Measurements from ENCODE around the gene KIR3DL3.
A peak's percentile ranks its signal among the peaks of the same experiment; 100 is the strongest.
"Not testable (repeated sequence)": the region's sequence is repeated elsewhere in the genome, so short reads cannot be mapped to it uniquely, and the experiment has no call there.

KIR3DL3 gene

DNA sequence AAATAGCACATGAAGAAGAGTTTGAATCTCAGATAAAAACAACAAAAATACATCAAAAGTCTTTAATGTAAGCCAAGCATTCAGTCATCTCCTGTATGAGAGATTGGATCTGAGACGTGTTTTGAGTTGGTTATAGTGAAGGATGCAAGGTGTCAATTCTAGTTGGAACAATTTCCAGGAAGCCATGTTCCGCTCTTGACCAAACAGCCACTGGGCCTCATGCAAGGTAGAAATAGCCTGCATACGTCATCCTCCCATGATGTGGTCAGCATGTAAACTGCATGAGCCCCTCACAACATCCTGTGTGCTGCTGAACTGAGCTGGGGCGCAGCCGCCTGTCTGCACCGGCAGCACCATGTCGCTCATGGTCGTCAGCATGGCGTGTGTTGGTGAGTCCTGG lies at the start of gene KIR3DL3:
KIR3DL3 (plus strand) TSS at position 301 of the 400 bp plus-strand sequence; CDS start at position 356, 55 bp downstream.
- H3K27ac ChIP-seq, result no peak within 1 kb of the TSS

DNA sequence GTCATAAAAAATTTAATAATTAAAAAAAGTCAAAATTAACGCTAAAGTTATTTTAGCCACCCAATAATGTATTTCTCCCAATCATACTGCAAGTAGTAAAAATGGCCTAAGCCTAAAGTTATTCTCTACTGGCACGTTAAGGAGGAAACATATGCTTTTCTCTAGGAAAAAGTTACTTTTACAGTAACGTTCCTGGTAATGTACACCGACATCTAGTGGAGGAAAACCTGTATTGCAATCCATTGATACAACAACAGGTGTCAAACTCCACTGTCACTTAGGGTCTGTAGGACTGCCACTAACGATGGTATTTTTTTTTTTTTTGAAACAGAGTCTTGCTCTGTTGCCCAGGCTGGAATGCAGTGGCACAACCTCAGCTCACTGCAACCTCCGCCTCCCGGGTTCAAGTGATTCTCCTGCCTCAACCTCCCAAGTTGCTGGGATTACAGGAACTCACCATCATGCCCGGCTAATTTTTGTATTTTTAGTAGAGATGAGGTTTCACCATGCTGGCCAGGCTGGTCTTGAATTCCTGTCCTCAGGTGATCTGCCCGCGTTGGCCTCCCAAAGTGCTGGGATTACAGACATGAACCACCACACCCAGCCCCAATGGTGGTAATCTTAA lies 47.9 kb upstream of the KIR3DL3 start:
- not testable (repeated sequence) for H3K36me3 ChIP-seq, H3K9me3 ChIP-seq, H4K20me1 ChIP-seq, H3K27me3 ChIP-seq, H3K9ac ChIP-seq, H3K27ac ChIP-seq, H3K4me2 ChIP-seq, H3K4me3 ChIP-seq
- H3K4me1 ChIP-seq, result peaks cover 16% of the 10 kb centered on the region

More for the DNA sequence above, at the start of gene KIR3DL3:
- Histone ChIP-seq H3K9ac (no peak within 1 kb of the TSS), H3K4me2 (no peak within 1 kb of the TSS), H3K9me3 (peaks cover 16% of the 10 kb centered on the region), H4K20me1 (no peaks in the 10 kb centered on the region), H3K4me3 (no peak within 1 kb of the TSS), H3K27me3 (no peaks in the 10 kb centered on the region), H3K4me1 (no peaks in the 10 kb centered on the region), H3K36me3 (no peaks in the 10 kb centered on the region)
- TF ChIP-seq Cebpa-rat (IDR thresholded peaks at IDR 0.05), result no peak

- H3K27me3 ChIP-seq, result no peaks in the 10 kb centered on the region
- no peak overlapping the region for H3K27ac ChIP-seq
- no peak overlapping the region for H3K9ac ChIP-seq
- no peaks in the 10 kb centered on the region for H3K36me3 ChIP-seq
- no peak for TF ChIP-seq Cebpa-rat (IDR thresholded peaks at IDR 0.05)
- H3K4me3 ChIP-seq, result no peak overlapping the region
- H3K9me3 ChIP-seq, result no peaks in the 10 kb centered on the region
- peaks cover 12% of the 10 kb centered on the region; the same call in 1 of the 2 replicates for H3K4me1 ChIP-seq
- H4K20me1 ChIP-seq, result no peaks in the 10 kb centered on the region
- H3K4me2 ChIP-seq, result no peak overlapping the region
Observed at GRCh38 chr19:54677217-54677616, 47.0 kb upstream of the KIR3DL3 start.

- not testable (repeated sequence) for H3K4me2 ChIP-seq
Observed at GRCh38 chr19:54681596-54681995, 42.6 kb upstream of the KIR3DL3 start.

DNA sequence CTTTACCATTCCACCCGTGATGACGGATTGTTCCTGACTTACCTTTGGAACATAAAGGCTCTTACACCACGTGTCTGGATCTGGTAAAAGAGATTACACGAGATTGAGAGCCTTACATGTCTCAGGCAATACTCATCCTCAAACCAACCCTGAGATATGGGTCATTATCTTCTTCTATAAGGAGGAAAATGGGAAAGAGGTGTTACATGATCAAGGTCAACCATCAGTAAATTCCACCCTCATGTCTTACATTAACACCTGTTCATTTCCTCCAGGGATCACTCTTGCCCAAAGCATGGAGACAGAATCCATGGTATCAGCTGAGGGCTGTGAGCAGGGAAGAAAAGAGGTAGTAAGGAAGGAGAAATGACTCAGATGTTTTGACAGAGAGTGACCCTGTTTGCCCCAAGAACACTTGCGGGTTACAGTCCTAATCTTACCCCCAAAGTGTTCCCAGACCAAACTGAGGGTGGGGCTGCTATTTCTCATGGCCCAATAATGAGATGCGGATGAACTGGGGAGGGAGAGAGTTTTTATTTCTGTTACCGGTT lies 41.9 kb upstream of the KIR3DL3 start:
- H3K4me1 ChIP-seq, result 0 out of 2 replicates have a peak, but pooled peaks cover under 1% of the 10 kb centered on the region
- H3K36me3 ChIP-seq, result no peaks in the 10 kb centered on the region
- no peak overlapping the region for H3K27ac ChIP-seq
- no peak overlapping the region for H3K4me3 ChIP-seq
- no peak overlapping the region for H3K9ac ChIP-seq
- no peak overlapping the region for H3K4me2 ChIP-seq
- TF ChIP-seq Cebpa-rat (IDR thresholded peaks at IDR 0.05), result no peak
- H4K20me1 ChIP-seq, result no peaks in the 10 kb centered on the region
- H3K27me3 ChIP-seq, result no peaks in the 10 kb centered on the region
- no peaks in the 10 kb centered on the region for H3K9me3 ChIP-seq

More at GRCh38 chr19:54681596-54681995, 42.6 kb upstream of the KIR3DL3 start:
- not testable (repeated sequence) for H3K9me3 ChIP-seq, H3K36me3 ChIP-seq, H3K9ac ChIP-seq, H3K4me1 ChIP-seq, H3K27me3 ChIP-seq, H3K27ac ChIP-seq, H3K4me3 ChIP-seq, H4K20me1 ChIP-seq

DNA sequence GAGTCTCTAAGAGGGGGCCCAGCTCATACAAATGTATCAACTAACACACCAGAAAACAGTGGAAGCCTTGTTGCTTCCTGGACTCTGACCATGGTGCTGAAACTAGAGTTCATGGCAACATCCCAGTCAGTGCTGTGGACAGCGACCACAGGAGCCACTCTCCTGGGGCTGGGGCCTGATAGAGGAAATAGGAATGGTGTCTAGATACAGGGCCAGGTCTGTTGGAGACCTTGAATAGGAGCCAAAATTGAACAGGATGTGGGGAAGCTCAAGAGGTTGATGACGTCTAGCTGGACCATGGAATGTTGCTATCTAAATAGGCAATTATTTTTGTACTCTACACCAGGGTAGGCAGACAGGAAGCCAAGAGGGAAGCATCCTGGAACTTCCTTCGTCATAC lies 39.7 kb upstream of the KIR3DL3 start:
- no peaks in the 10 kb centered on the region for H4K20me1 ChIP-seq
- no peak overlapping the region for H3K4me2 ChIP-seq
- H3K4me3 ChIP-seq, result no peak overlapping the region
- no peaks in the 10 kb centered on the region for H3K4me1 ChIP-seq
- no peaks in the 10 kb centered on the region for H3K9me3 ChIP-seq
- H3K36me3 ChIP-seq, result no peaks in the 10 kb centered on the region
- no peaks in the 10 kb centered on the region for H3K27me3 ChIP-seq
- TF ChIP-seq Cebpa-rat (IDR thresholded peaks at IDR 0.05), result no peak
- no peak overlapping the region for H3K27ac ChIP-seq
- no peak overlapping the region for H3K9ac ChIP-seq

DNA sequence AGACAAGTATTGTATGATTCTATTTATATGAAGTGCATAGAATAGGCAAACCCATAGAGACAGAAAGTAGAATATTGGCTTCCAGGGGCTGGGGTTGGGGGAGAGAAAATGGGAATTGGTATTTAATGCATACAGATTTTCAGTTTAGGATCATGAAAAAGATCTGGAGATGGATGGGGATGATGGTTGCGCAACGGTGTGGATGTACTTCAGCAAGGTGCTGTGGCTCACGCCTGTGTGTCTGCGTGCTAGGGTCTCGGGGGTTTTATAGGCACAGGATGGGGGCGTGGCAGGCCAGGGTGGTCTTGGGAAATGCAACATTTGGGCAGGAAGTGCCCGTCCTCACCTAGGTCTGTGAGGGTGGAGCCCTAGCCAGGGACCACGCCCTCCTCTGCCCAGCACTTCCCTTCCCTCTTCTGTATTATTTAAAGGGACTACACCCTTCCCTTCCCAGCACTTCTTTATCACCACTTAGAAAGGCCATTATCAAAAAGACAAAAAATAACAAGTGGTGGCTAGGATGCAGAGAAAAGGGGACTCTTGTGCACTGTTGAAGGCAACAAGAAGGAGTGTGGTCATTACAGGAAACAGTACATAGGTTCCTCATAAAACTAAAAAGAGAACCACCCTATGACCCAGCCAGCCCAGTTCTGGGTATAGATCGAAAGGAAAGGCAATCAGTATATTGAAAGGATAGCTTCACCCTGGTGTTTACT lies 32.5 kb upstream of the KIR3DL3 start:
- Histone ChIP-seq H3K4me1 (peaks cover 23% of the 10 kb centered on the region), H4K20me1 (no peaks in the 10 kb centered on the region), H3K27ac (no peak overlapping the region), H3K4me3 (no peak overlapping the region), H3K36me3 (no peaks in the 10 kb centered on the region), H3K9me3 (no peaks in the 10 kb centered on the region), H3K9ac (no peak overlapping the region), H3K27me3 (no peaks in the 10 kb centered on the region), H3K4me2 (no peak overlapping the region; the same call in 1 of the 2 replicates)
- no peak for TF ChIP-seq Cebpa-rat (IDR thresholded peaks at IDR 0.05)

GRCh38 chr19:54692298-54692615 lies 32.0 kb upstream of the KIR3DL3 start:
- no peak for TF ChIP-seq Cebpa-rat (IDR thresholded peaks at IDR 0.05)
- Histone ChIP-seq H3K4me2 (no peak overlapping the region), H3K9me3 (no peaks in the 10 kb centered on the region), H4K20me1 (no peaks in the 10 kb centered on the region), H3K27ac (no peak overlapping the region), H3K36me3 (no peaks in the 10 kb centered on the region), H3K4me1 (peaks cover 28% of the 10 kb centered on the region), H3K9ac (no peak overlapping the region), H3K27me3 (no peaks in the 10 kb centered on the region), H3K4me3 (no peak overlapping the region)

GRCh38 chr19:54694648-54695047 lies 29.6 kb upstream of the KIR3DL3 start:
- Histone ChIP-seq H3K9me3 (no peaks in the 10 kb centered on the region), H3K4me2 (peak overlapping the region; percentile 89), H3K9ac (no peak overlapping the region), H3K27me3 (no peaks in the 10 kb centered on the region), H3K4me3 (no peak overlapping the region), H3K4me1 (peaks cover 48% of the 10 kb centered on the region), H3K27ac (0 out of 2 replicates have a peak overlapping the region, but pooled peaks have one; percentile 1), H3K36me3 (no peaks in the 10 kb centered on the region), H4K20me1 (no peaks in the 10 kb centered on the region)
- TF ChIP-seq Cebpa-rat (IDR thresholded peaks at IDR 0.05), result no peak

- peak overlapping the region; percentile 83 for H3K27ac ChIP-seq
- H3K9me3 ChIP-seq, result no peaks in the 10 kb centered on the region
- peak overlapping the region; percentile 48 for H3K4me3 ChIP-seq
- no peaks in the 10 kb centered on the region for H4K20me1 ChIP-seq
- H3K27me3 ChIP-seq, result no peaks in the 10 kb centered on the region
- peak overlapping the region; percentile 68 for H3K9ac ChIP-seq
- peak overlapping the region; percentile 89 for H3K4me2 ChIP-seq
- H3K36me3 ChIP-seq, result no peaks in the 10 kb centered on the region
- H3K4me1 ChIP-seq, result peaks cover 48% of the 10 kb centered on the region
- TF ChIP-seq Cebpa-rat (IDR thresholded peaks at IDR 0.05), result no peak
Observed at GRCh38 chr19:54696117-54696548, 28.1 kb upstream of the KIR3DL3 start.

All from BLaER1 (cell line).